NCI-H510A (cell line): ENCODE measurements around the gene PALMD.

Experiments used
- DNase-seq: peaks from one replicate; lab custom pipeline; 2025; lab: John Stamatoyannopoulos, UW

Gene PALMD

DNA sequence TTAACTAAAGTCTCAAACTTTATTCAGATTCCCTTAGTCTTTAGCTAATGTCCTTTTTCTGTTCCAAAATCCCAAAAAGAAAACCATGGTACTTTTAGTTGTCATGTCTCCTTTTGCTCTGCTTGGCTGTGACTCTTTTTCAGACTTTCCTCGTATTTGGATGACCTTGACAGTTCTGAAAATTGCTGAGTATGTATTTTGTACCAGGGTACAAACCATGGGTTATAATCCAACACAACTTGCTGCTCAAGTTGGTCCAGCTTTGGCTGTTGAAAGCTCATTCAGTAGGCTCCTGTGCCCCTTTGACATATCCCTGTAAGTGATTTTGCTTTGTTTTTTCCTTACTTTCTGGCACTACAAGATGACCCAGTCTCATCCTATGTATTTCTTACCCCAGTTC lies 51.7 kb downstream of the PALMD start:
- no peak for DNase-seq

DNA sequence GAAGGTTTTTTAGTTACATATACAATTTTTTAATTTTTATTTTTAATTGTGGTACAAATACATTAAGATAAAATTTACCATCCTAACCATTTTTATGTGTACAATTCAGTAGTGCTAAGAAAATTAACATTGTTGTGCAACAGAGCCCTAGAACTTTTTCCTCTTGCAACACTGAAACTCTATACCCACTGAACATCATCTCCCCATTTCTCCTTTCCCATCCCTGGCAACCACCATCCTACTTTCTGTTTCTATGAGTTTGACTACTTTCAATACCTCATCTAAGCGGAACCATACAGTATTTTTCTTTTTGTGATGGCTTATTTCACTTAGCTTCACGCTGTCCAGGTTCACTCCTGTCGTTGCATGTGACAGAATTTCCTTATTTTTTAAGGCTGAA lies 54.1 kb downstream of the PALMD start:
- no peak for DNase-seq

GRCh38 chr1:99702221-99702620 lies 56.3 kb downstream of the PALMD start:
- DNase-seq: no peak

DNA sequence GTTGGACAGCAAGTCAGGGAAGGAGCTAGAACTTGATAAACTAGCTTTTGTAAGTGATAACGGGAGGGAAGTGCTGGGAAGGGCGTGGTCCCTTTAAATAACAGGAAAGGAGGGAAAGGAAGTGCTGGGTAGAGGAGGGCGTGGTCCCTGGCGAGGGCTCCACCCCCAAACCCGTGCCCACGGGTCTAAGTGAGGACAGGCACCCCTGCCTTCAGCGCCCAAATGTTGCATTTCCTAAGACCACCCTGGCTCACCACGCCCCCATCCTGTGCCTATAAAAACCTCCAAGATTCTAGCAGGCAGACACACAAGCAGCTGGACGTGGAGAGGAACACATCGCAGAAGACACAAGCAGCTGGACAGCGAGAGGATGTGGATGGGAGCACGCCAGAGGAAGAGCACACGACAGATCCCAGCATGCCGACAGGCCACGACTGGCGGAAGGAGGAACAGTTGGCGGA lies 58.5 kb downstream of the PALMD start:
- DNase-seq: no peak

DNA sequence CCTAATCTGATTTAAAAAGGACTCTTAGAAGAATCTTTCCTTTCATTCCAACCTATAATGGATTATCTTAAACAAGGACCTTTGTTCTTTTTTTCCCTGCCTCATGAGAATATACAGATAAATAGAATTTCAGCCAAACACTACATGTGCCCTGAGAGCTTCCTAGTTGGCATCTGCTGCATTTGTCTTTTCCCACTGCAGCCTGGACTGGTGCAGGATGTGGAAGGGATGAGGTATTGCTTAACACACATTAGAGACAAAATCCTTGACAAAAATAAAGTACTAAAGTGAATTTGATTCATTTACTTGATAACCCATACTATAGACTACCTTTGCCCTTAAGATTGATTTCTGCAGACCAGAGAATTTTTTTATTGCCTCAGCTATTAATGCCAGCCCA lies 59.5 kb downstream of the PALMD start:
- DNase-seq: no peak

DNA sequence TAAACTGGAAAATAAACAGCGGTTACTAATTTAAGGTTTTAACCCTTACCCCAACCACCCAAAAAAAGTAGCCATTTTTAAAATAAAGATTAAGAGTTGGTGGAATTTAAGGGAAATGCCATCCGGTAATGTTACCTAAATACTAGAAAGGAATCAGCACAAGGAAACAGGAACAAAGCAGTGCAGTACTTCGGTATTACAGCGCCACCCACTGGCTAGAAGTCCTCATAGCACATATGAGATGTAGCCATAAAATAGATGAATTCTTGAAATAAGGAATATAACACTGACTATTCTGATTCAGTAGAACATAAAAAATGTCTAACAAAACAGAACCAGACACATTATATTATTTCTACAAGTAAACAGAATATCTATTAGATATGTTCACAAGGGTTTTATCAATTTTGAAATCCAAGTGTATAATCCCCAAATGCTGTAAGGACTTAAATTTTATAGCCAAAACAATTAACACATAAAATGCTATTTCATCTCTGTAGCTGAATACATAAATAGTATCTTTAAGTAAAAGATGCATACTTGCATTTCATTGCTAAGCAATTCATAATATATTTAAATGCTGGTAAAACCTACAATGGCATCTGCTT lies 61.7 kb downstream of the PALMD start:
- DNase-seq: no peak

DNA sequence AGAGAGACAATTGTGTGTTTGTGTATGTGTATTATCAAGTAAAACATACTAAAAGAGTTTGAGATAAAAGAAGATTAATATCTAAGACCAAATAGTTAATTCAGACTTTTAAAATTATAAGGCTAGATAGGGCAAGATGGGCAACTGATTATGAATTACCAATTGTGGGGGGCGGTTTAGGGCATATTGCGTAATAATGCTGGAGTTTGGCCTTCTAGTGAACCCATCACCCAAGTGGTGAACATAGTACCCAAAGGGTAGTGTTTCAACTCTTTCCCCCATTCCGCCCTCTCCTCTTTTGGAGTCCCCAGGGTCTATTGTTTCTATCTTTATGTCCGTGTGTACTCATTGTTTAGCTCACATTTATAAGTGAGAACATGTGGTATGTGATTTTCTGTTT lies 65.1 kb downstream of the PALMD start:
- no peak for DNase-seq

- DNase-seq: no peak
Observed at GRCh38 chr1:99713006-99713405, 67.1 kb downstream of the PALMD start.

DNA sequence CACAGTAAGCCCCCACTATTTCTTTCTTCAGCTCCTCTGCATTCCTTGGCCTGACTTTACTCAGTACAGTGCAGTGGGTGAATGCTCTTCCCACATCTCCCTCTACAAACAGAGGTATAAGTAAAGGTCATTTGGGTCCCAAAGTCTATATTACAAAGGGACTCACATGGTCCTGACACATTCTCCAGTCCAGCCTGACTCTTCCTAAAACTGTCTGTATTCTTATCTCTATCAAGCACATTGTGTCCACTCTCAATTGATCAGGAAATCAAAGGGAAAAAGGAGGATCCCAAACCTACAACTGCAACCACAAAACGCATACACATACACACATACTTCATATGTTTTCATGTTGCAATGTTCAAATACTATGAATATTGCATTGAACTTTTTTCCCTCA lies 71.1 kb downstream of the PALMD start:
- DNase-seq: no peak

DNA sequence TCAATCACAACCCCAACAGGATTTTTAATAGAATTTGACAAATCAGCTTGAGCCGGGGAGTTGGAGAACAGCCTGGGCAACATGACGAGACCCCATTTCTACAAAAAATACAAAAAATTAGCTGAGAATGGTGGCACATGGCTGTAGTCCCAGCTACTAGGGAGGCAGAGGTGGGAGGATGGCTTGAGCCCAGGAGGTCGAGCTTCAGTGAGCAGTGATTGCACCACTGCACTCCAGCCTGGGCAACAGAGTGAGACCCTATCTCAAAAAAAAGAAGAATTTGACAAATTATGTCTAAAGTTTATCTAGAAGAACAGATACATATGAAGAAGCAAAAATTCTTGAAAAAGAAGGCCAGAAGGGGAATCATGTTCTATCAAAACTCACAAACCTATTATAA lies 77.3 kb downstream of the PALMD start:
- no peak for DNase-seq

GRCh38 chr1:99725996-99726395 lies 80.1 kb downstream of the PALMD start:
- no peak for DNase-seq

DNA sequence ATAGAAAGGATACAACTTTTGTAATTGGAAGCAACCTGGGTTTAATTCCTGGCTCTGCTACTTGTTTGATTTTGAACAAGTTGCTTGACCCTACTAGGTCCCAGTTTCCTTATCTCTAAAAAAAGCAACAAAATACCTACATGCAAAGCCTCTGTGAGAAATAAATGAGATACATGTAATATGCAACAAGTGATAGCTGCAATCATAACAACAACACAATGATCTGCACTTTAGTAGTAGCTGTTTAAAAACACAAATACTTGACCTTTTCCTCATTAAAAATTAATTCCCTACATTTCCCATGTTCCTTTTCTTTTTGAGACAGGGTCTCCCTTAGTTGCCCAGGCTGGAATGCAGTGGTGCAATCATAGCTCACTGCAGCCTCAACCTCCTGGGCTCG lies 80.5 kb downstream of the PALMD start:
- DNase-seq: no peak

DNA sequence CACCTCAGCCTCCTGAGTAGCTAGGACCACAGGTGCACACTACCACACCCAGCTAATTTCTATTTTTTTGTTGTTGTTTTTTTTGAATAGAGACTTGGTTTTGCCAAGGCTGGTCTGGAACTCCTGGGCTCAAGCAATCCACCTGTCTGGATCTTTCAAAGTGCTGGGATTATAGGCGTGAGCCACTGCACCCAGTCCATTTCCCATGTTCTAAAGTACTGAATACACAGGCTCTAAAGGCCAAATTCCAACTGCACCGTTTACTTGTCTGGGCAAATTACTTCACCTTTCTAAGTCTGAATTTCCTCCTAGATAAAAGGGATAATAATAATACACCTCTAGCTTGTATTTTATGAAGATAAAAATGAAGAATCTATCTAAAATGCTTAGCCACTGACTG lies 80.9 kb downstream of the PALMD start:
- no peak for DNase-seq

DNA sequence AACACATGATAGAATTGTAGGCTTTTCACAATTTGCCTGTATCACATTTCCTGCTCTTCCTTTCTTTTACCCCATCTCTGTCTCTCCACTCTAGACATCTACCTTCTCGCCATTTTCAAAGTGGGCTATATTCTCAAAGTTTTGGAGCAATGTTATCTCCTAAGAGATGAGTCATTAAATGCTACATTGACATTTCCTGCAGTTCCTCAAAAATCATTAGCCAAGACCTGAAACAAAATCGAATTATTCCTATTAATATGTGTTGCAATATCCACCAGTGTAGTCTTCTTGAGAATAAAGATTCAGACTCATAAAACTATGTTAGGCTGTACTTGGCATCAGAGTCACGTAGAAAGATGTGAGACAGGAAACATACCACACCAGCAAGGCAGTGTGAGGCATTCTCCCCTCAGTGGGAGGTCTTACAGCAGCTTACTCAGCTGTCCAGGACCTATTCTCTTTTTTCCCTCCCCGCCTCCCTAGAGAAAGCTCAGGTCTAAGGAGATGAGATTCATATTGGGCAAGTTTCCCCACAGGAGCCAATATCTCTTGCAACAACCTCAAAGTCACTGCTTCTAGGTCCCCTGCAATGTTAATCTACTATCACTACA lies 81.8 kb downstream of the PALMD start:
- no peak for DNase-seq

DNA sequence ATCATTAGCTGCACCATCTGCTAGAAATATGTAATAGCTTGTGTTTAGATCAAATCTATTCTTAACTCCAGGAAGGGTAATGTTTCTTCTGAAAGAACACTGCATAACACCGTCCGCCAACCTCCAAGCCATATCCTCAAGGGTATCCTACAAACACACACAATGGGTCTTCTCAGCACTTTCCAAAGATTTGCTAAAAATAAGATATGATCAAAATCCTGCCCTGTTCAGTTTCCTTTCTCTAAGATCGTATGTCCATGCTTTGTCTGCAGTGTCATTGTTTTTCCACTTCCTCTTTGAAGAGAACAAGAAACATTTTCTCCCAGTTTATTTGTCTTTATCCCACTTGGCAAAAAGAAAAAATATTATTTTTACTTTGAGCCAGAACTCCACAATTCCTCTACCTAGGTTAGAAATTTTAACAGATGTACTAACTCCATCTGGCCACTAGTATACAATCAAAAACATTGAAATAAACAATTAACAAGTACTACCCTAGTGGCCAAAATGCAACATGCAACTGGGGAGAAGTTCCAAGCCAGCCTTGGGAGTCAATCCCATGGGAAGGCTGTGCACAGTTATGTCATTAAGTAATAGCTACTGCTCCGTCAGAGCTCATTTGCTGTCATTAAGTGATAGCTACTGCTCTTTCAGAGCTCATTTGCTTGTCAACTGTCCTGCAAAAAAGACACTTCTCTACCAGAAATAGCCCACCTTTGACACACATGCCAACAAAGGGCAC lies 82.8 kb downstream of the PALMD start:
- no peak for DNase-seq

GRCh38 chr1:99731384-99731783 lies 85.5 kb downstream of the PALMD start:
- no peak for DNase-seq

DNA sequence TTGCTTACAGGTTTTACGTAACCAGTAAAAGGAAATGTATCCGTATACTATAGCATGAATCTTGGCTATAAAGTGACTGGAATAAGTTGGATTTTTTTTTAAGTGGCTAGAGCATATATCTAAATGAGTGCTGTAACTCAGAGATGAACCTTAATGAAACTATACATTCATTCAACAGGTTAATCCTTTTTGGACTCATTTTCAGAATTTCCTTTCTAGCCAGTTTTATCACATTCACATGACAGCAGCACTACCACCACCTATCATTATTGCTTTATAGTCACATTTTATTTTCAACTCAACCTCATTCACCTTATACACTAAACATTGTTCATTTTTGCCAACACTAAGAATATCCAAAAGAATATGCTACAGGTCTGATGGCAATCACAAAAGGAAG lies 89.9 kb downstream of the PALMD start:
- no peak for DNase-seq

- no peak for DNase-seq
Observed at GRCh38 chr1:99737016-99737415, 91.1 kb downstream of the PALMD start.

DNA sequence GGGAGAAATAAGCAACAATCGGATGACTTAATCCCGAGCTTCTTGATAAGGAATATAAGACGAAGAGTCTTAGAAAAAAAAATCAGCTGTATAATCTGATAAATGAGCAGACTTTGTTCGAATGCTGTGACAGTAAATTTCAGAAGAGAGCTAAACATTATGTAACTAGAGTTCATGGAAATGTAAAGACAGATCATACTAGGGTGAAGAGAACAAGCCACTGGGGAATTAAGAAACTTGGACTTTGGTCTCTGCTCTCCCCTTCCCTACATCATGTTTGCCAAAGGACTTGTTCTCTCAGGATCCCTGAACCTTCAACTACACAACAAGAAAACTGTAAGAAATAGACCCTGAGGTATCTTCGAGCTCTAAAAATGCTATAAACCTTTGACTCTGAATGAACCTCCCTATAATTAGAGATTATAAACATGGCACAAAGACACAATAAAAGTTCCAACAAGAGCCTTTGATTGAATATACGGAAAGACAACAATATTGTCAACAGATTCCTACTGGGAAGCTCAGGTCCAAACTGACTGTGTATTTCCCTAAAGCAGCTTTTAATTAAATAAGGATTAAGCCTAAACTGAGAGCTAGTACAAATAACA lies 93.0 kb downstream of the PALMD start:
- no peak for DNase-seq

GRCh38 chr1:99740141-99740540 lies 94.2 kb downstream of the PALMD start:
- DNase-seq: no peak
